AG04449 (cell line): ENCODE data around the gene ELK4.

Source experiments
- CTCF ChIA-PET: fragments of 350-600 bp; formaldehyde crosslinking; extraction: SDS; loops from one replicate; lab custom pipeline; 2021; ENCODE audit warnings: antibody characterized with exemption; lab: Yijun Ruan, JAX
- POLR2A ChIA-PET: fragments of 400-600, 350-600 bp; formaldehyde crosslinking; extraction: SDS; loops from one replicate; lab custom pipeline; 2020; ENCODE audit warnings: antibody characterized with exemption, inconsistent platforms; lab: Yijun Ruan, JAX
- DNase-seq: peaks from one replicate; pipeline ENCODE4 v3.0.0-alpha.2; 2010; ENCODE audit warnings: low read depth, low spot score
- H3K4me3 ChIP-seq: 2 replicates; pipeline ENCODE4 v1.5.1; 2011; ENCODE audit warnings: low read depth, mild to moderate bottlenecking, control low read depth, low read length
- TF ChIP-seq, protein P1 (sequence below): IDR thresholded peaks from one replicate; pipeline ENCODE4 v1.5.1; 2011; ENCODE audit warnings: mild to moderate bottlenecking, moderate library complexity, low read length, control low read depth, inconsistent platforms; ENCODE audit not compliant: insufficient read depth; ENCODE audit errors: missing control alignments

ELK4 gene

DNA sequence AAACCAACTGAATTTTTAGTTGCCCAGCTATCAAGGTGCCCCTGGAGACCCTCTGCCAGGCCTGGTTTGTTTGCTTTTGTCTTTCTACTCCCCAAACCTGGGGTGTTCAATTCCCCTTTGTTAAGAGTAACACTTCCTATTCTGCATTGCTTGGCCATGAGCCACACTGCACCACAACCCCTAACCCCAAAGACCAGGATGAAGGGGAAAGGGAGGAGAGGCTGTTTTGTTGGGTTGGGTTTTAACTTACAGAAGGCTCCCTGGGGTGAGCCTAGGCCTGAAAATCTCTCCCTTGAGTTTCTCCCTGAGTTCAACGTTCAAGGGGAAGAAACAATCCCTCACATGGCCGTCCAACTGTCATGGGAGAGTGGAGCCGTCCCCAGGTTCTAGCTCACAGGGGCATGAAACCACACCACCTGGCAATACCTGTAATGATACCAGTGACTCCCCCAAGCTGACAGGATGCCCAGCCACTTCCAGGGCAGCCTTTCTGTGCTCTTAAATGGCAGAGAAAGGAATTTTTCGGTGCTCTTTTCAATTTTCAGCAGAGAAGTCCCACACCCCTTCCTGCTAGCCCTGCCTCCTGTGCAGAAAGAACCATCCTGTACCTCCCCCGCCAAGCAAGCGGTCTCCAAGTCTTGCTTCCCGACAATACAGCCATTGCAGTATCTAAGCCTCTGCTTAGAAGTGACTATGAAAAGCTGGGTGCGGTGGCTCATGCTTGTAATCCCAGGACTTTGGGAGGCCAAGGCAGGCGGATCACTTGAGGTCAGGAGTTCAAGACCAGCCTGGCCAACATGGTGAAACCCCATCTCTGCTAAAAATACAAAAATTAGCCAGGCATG is 33.6 kb upstream of the ELK4 start:
- CTCF ChIA-PET: interaction anchor here (0.9 to 16.1 kb wide), 6 partner anchors 7 to 312 kb away, joined by 3 to 741 read pairs (median 56); no protein-coding TSS in a partner anchor
- TF ChIP-seq, protein P1, sequence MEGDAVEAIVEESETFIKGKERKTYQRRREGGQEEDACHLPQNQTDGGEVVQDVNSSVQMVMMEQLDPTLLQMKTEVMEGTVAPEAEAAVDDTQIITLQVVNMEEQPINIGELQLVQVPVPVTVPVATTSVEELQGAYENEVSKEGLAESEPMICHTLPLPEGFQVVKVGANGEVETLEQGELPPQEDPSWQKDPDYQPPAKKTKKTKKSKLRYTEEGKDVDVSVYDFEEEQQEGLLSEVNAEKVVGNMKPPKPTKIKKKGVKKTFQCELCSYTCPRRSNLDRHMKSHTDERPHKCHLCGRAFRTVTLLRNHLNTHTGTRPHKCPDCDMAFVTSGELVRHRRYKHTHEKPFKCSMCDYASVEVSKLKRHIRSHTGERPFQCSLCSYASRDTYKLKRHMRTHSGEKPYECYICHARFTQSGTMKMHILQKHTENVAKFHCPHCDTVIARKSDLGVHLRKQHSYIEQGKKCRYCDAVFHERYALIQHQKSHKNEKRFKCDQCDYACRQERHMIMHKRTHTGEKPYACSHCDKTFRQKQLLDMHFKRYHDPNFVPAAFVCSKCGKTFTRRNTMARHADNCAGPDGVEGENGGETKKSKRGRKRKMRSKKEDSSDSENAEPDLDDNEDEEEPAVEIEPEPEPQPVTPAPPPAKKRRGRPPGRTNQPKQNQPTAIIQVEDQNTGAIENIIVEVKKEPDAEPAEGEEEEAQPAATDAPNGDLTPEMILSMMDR: no peak
- POLR2A ChIA-PET: no interaction called here
- DNase-seq: no peak
- H3K4me3 ChIP-seq: no peak overlapping the region

DNA sequence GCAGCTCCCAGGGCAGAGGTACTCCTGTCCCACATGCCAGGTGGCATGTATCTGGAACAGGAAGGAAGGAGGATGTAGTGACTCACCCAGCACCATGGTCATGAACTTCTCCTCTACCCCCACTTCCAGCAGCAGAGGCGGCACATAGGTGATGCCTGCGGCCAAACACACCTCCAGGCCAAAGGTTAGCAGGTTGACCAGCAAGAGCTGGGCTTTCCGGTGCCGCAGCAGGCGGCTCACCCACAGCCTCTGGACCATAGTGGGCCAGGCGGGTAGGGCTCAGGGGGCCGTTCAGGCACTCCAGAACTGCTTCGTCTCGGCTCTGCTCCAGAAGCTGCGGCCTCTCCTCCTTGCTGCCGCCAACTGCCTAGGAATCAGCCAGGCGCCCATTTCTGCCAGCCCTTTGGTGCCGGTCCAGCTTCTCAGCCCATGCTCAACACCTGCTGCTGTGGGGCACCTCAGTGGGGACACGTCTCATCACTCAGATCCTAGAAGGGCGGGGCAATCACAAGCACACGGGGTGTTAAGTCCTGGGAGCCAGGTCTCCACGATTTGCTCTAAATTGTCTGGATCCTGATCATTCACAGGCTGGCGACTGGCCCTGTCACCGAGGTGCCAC is 32.7 kb upstream of the ELK4 start:
- ChIA-PET POLR2A (no interaction called here), CTCF (interaction anchor here (0.9 to 16.1 kb wide), 4 partner anchors 23 to 313 kb away, joined by 3 to 741 read pairs (median 234); no protein-coding TSS in a partner anchor)
- TF ChIP-seq, protein P1: no peak
- DNase-seq: no peak
- H3K4me3 ChIP-seq: no peak overlapping the region

GRCh38 chr1:205663286-205663936 is 31.6 kb upstream of the ELK4 start:
- ChIA-PET CTCF (interaction anchor here (1.5 to 16.1 kb wide), 3 partner anchors 48 to 314 kb away, joined by 7 to 741 read pairs (median 461); no protein-coding TSS in a partner anchor), POLR2A (no interaction called here)

GRCh38 chr1:205662791-205663190 is 31.0 kb upstream of the ELK4 start:
- no peak for DNase-seq
- no peak overlapping the region for H3K4me3 ChIP-seq
- CTCF ChIA-PET: interaction anchor here (8.0 to 16.1 kb wide), 4 partner anchors 48 to 316 kb away, joined by 139 to 741 read pairs (median 396); no protein-coding TSS in a partner anchor
- TF ChIP-seq, protein P1: no peak
- POLR2A ChIA-PET: no interaction called here

More at GRCh38 chr1:205663286-205663936, 31.6 kb upstream of the ELK4 start:
- TF ChIP-seq, protein P1: no peak
- no peak for DNase-seq
- H3K4me3 ChIP-seq: no peak overlapping the region

DNA sequence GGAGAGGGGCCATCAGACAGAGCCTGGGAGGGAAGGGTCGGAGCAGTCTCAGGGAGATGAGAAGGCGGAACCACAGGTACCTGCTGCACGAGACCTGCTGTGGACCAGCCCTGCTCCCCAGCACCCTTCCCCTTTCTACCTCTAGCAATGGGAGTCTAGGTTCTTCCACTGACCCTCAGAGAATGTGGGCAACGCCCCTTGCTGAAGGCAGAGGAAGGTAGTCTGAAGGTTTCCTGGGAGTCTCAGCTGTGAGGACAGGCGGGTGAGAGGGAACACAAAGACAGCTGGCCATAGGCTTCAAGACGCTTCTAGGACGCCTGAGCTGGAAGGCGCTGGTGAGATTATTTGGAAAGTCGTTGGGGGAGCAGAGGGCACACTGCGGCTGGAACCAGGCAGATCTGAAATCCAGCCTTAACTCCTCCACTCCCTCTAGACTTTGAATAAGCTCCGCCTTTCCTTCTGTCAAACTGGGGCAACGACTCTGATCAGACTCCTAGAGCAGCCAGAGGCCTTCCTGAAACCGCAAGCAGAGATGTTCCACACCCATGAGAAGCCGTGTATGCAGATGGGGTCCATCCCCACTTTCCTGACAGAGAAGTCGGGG is 30.4 kb upstream of the ELK4 start:
- ChIA-PET CTCF (interaction anchor here (1.3 to 16.1 kb wide), 6 partner anchors 13 to 316 kb away, joined by 3 to 741 read pairs (median 235); partner anchors contain the start of gene ELK4), POLR2A (no interaction called here)
- no peak overlapping the region for H3K4me3 ChIP-seq
- DNase-seq: no peak
- TF ChIP-seq, protein P1: no peak
